GM19468 (cell line): ENCODE measurements around the gene MALL.
"Not testable (repeated sequence)": the region's sequence is repeated elsewhere in the genome, so short reads cannot be mapped to it uniquely, and the experiment has no call there.

Experiments used
- ATAC-seq: cut with Tn5 transposase; IDR thresholded peaks from one replicate; pipeline ENCODE4 v1.9.1; 2021; ENCODE audit warnings: mild to moderate bottlenecking, moderate library complexity, moderate number of reproducible peaks; ENCODE audit not compliant: unreplicated experiment; ENCODE audit errors: extremely low read depth

MALL gene

GRCh38 chr2:110100480-110100879 lies 15.1 kb downstream of the MALL start:
- no peak for ATAC-seq

DNA sequence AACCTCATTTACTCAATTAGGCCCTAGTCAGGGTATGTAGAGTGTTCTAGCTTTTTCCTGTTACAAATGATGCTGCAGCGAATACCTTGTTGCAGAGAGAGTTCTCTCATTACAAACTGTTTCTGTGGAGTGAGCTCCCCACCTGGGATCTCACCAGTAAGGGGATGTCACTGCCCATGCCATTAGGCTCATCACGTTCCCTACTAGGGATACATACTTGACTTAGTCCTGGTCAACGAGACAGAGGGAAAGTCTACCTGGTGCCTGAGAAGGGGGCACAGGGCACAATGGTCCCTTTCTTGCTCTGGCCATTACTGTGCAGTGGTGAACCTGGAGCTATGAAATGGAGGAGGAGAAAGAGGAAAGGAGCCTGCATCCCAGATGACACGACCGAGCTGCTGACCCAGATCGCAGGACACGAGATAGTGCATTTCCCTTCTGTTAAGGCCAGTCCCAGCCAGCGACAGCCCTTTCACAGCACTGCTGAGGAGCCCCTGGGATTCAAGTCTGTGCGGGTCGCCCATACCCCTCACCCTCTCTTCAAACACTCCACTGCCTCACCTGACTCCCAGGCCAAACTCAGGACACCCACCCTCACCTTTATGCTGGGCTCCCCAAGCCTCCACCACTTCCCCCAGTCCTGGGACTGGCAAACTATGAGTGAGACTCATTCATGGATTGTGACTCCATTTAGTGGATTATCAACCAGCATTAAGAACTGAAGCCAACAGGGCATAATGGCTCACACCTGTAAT lies 16.0 kb downstream of the MALL start:
- no peak for ATAC-seq

- ATAC-seq = no peak
These were observed 16.6 kb downstream of the MALL start for GRCh38 chr2:110099038-110099425.

- ATAC-seq = no peak
These were observed 18.0 kb downstream of the MALL start for GRCh38 chr2:110097506-110098220.

DNA sequence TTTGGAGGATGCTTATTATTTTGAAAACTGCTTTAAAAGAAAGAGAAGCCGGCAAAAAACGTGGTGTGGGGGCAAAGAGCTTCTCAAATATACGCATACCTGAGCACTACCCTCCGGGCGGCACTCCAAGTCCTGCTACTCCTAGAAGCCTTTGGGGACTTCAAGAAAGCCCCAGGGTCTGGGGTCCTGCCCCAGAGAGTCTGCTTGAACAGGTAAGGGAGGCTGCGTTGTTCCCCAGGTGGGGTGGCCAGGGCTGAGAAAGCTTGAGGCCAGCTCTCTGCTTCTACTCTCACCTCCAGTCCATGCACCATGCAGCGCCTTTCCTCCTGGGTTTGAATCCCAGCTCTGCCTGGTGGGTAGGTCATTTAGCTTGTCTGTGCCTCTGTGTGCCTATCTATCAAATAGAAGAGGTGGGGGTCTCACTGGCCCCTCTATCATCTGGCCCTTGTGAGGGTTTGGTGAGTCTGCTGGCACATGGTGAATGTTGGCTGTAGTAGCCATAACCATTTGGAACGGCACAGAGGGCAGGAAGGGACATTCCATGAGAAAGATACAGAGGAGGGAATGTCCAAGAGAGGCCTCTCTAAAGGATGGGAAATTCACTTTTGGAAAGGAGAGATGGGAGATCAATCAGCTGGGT lies 19.5 kb downstream of the MALL start:
- ATAC-seq = no peak

DNA sequence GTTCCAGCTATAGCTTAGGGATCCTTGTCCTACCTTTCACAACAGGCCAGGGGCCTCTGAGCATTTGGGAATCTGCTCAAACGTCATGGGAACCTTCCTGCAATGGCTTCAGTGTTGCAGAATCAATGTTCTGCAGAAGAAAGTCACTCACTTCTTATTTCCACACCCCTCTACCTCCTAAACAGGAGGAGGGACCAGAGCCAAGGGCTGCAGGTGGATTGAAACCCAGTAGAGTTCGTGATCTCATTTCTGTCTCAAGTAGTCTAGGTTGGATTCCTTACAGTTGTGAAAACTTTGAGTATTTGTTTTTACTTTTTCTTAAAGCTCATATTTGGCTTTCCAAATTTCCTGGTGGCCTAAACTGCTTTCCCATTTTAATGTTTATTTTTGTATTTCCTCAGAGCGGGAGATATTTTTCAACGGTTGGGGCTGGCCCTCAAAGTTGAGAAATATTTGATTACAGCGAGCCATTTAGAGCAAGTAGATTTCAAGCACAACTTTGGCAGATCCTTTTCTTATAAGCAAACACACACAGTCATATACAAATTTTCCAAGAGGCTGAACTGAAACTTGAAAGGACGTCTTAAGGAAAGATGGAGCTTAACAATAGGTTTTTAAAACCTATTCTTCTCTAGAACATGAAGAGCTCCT lies 20.6 kb downstream of the MALL start:
- not testable (repeated sequence) for ATAC-seq

- ATAC-seq = not testable (repeated sequence)
These were observed 21.7 kb downstream of the MALL start for GRCh38 chr2:110093924-110094323.

GRCh38 chr2:110090164-110090563 lies 25.5 kb downstream of the MALL start:
- ATAC-seq = not testable (repeated sequence)

GRCh38 chr2:110083757-110084156 lies 31.9 kb downstream of the MALL start:
- not testable (repeated sequence) for ATAC-seq

GRCh38 chr2:110083162-110083561 lies 32.5 kb downstream of the MALL start:
- not testable (repeated sequence) for ATAC-seq

DNA sequence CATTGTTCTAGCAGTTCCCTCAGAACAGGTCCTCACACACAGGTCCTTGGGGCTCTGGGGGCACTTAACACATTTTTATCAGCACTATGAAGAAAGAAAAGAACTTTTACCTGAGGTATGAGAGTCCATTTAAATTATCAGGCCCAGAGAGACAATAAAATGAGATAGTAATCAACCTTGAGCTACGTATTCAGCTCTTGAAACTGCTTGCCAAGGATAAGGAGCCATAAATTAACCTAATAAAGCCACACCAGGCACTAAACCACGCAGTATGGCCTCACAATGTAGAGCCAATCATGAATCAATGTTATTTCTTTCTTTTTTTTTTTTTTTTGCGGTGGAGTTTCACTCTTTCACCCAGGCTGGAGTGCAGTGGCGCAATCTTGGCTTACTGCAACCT lies 37.5 kb downstream of the MALL start:
- ATAC-seq = not testable (repeated sequence)

- ATAC-seq = not testable (repeated sequence)
These were observed 39.7 kb downstream of the MALL start for GRCh38 chr2:110075896-110076295.

GRCh38 chr2:110069869-110070268 lies 45.8 kb downstream of the MALL start:
- not testable (repeated sequence) for ATAC-seq

- ATAC-seq = not testable (repeated sequence)
These were observed 47.5 kb downstream of the MALL start for GRCh38 chr2:110068153-110068552.

DNA sequence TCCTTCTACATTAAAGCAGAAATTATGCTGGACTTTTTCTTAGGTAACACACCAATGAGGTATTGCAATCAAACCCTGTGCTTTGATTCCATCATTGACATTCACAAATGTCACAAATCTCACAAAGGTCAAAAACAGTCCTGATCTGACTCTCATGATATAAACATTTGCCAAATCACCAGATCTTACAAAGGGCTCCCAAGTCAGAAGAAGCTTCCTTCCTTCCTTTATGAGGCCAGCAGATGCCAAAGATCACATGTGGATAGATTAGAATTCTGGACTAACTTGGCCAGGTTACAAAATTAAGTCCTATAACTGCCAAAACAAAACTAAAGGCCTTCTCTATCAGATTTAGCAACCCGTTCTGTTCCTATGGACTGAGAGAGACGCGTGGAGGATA lies 53.3 kb downstream of the MALL start:
- not testable (repeated sequence) for ATAC-seq

- ATAC-seq = not testable (repeated sequence)
These were observed 55.1 kb downstream of the MALL start for GRCh38 chr2:110060550-110060949.

- not testable (repeated sequence) for ATAC-seq
These were observed 55.8 kb downstream of the MALL start for GRCh38 chr2:110059694-110060358.

DNA sequence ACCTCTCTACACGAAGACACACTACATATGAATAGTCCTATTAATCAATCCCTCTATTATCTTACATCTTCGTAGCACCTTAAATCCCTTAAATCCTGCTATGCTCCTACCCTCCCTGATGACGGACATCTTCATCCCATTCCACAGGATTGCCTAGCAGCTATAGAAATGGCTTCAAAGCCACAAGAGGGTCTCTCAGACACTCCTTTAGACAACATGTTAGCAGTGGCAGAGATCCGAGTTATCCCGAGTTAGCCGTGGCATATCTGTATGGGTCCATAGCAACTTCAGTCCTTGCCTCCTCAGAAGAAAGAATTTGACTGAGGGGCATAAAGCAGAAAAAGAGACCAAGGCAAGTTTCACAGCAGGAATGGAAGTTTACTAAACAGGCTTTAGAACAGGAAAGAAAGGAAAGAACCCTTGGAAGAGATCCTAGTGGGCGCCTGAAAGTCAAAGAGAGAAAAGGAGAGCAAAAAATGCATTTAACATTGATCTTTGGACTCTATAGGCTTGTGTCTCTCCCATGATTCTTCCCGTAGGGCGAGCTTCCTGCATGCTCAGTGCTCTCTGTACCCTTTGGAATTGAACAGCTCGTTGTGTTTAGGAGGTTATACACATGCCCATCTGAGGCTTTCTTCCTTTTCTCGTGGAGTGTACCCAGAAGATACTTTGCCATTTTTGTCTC lies 56.5 kb downstream of the MALL start:
- ATAC-seq = not testable (repeated sequence)

- ATAC-seq = not testable (repeated sequence)
These were observed 57.6 kb downstream of the MALL start for GRCh38 chr2:110058034-110058433.
